Measurements from ENCODE around the gene THBS2.

Gene THBS2

DNA sequence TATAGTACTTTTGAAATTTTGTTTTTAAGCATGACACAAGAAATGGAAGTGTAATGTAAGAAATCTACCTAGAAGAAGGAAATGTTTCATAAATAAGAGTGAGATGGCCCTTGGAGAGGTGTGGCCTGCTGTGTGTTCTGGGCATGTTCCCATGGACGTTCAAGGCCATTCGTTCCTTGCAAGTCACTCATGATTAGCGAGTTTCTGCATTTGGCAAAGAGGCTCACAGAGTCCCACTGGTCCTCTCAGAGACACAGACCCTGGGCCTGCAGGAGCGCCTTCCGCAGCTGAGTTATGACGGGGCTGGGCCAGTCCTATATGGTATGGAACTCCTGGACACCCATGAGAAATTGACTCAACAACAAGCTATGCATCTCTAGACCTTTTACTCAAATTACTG lies 7.2 kb downstream of the THBS2 start:
- Histone ChIP-seq H3K9me3 (ENCODE audit: insufficient read depth, low read depth, low read length) (no peaks in the 10 kb centered on the region; the same call in 1 of the 2 replicates), H3K36me3 (ENCODE audit: insufficient read depth, low read depth, low read length) (peaks cover 26% of the 10 kb centered on the region), H3K27me3 (ENCODE audit: insufficient read depth, low read length) (no peaks in the 10 kb centered on the region), H3K4me3 (ENCODE audit: low read length) (no peak overlapping the region), H3K4me1 (ENCODE audit: insufficient read depth, low read length) (peaks cover 9% of the 10 kb centered on the region; the same call in 1 of the 2 replicates), H3K9ac (ENCODE audit: low read depth, low read length) (no peak overlapping the region), H3K27ac (ENCODE audit: low read length) (no peak overlapping the region)

DNA sequence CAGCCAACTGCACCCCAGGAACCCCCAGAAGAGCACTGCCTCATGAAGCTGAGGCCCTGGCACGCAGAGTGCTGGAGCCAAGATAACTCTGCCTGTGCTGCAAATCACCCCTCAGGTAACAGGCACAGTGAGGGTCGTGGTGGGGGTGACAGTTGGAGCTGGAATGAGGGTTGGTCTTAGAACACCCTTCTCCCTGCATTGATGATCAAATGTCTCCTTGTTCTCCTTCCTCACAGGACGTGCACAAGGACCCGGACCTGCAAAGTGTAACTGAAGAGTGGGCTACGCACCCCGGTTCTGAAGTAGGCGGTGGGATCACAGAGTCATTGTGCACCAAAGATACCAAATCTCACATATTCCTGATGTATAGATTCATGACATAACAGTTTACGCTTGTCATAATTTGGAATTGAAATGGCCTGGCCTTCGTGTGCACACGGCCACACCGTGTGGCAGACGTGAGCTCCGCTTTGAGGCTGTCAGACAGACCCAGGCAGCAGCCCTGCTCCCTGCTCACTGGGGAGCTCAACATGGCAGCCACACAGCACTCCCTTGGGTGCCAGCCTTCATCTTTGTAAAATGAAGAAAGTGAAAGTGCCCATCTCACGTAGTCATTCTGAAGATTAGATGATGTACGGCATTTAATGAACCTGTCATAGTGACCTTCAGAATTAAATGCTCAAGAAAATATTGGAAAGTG lies 8.8 kb downstream of the THBS2 start:
- Histone ChIP-seq H3K27ac (ENCODE audit: low read length) (no peak overlapping the region), H3K36me3 (ENCODE audit: insufficient read depth, low read depth, low read length) (peaks cover 32% of the 10 kb centered on the region), H3K4me1 (ENCODE audit: insufficient read depth, low read length) (no peaks in the 10 kb centered on the region), H3K9me3 (ENCODE audit: insufficient read depth, low read depth, low read length) (no peaks in the 10 kb centered on the region; the same call in 1 of the 2 replicates), H3K27me3 (ENCODE audit: insufficient read depth, low read length) (no peaks in the 10 kb centered on the region), H3K9ac (ENCODE audit: low read depth, low read length) (no peak overlapping the region), H3K4me3 (ENCODE audit: low read length) (no peak overlapping the region)

DNA sequence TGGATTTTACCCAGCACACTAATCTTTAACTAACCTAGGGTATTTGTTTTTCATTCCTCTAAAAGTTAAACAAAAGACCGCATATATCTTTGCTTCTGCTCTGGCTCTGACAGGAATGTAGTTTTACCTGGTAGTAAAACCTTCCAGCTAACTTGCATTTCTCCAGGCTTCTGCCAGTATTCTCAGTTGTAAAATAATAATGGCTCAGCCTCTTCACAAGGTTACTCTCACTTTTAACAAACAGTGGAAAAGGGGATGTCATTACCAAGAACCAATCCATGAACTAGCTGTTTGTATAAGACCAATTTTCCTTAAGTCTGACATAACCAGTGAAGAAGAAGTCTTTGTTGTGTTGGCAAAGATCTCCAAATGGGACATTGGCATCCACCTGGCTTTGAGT lies 10.0 kb downstream of the THBS2 start:
- no peaks in the 10 kb centered on the region for H3K4me1 ChIP-seq (ENCODE audit: insufficient read depth, low read length)
- peaks cover 32% of the 10 kb centered on the region for H3K36me3 ChIP-seq (ENCODE audit: insufficient read depth, low read depth, low read length)
- no peak overlapping the region for H3K27ac ChIP-seq (ENCODE audit: low read length)

DNA sequence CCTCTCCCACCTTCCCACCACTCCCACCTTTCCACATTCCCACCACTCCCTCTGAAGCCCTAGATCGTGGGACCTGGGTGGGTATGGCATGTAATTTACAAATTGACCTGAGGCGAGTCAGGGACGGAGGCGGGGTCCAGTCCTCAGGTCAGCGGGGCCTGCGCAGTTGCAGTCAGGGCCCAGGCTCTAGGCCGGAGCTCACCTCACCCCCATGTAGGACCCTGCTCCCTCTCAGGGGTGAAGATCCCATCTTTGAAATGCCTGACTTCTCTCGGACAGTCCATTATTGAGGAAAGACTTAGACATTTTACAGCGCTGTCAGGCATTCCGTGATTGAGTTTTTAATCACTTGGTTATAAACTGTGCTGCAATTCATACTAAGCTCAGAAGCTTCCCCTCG lies 10.5 kb downstream of the THBS2 start:
- Histone ChIP-seq H3K27ac (ENCODE audit: low read length) (no peak overlapping the region), H3K27me3 (ENCODE audit: insufficient read depth, low read length) (no peaks in the 10 kb centered on the region), H3K4me1 (ENCODE audit: insufficient read depth, low read length) (no peaks in the 10 kb centered on the region), H3K4me3 (ENCODE audit: low read length) (no peak overlapping the region), H3K9me3 (ENCODE audit: insufficient read depth, low read depth, low read length) (no peaks in the 10 kb centered on the region; the same call in 1 of the 2 replicates), H3K9ac (ENCODE audit: low read depth, low read length) (no peak overlapping the region), H3K36me3 (ENCODE audit: insufficient read depth, low read depth, low read length) (peaks cover 28% of the 10 kb centered on the region)

More for the DNA sequence above, 10.0 kb downstream of the THBS2 start:
- no peaks in the 10 kb centered on the region for H3K27me3 ChIP-seq (ENCODE audit: insufficient read depth, low read length)
- no peak overlapping the region for H3K4me3 ChIP-seq (ENCODE audit: low read length)
- H3K9ac ChIP-seq (ENCODE audit: low read depth, low read length): no peak overlapping the region
- H3K9me3 ChIP-seq (ENCODE audit: insufficient read depth, low read depth, low read length): no peaks in the 10 kb centered on the region; the same call in 1 of the 2 replicates

DNA sequence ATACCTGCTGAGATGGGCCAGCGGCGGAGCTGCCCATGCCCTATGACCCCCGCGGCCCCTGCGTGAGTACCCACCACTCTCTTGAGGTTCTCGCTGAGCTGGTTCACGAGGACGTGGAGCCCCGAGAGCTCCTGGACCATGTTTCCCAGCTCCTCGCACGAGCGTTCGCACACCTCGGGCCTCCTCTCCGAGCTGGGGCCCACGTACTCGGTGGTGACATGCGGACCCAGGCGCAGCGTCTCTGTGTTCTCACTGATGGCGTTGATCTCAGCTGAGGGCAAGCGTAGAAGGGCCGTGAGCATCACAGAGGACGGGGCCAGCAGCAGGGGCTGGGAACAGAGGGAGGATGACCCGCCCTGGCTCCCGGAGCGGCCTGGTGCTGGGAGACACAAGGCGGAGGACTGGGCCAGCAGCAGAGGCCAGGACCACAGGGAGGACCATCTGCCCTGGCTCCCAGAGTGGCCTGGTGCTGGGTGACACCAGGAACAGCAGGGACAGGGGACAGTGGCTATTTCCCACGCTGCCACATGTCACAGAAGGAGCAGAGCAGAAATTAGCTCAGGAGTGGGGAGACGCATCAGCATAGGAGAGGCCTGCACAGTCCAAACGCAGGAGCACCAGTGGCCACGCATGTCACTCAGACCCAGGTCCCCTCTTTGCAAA lies 11.8 kb downstream of the THBS2 start:
- Histone ChIP-seq H3K4me1 (ENCODE audit: insufficient read depth, low read length) (no peaks in the 10 kb centered on the region), H3K9me3 (ENCODE audit: insufficient read depth, low read depth, low read length) (no peaks in the 10 kb centered on the region), H3K9ac (ENCODE audit: low read depth, low read length) (no peak overlapping the region), H3K36me3 (ENCODE audit: insufficient read depth, low read depth, low read length) (peaks cover 14% of the 10 kb centered on the region; the same call in 1 of the 2 replicates), H3K4me3 (ENCODE audit: low read length) (no peak overlapping the region), H3K27me3 (ENCODE audit: insufficient read depth, low read length) (no peaks in the 10 kb centered on the region), H3K27ac (ENCODE audit: low read length) (no peak overlapping the region)

DNA sequence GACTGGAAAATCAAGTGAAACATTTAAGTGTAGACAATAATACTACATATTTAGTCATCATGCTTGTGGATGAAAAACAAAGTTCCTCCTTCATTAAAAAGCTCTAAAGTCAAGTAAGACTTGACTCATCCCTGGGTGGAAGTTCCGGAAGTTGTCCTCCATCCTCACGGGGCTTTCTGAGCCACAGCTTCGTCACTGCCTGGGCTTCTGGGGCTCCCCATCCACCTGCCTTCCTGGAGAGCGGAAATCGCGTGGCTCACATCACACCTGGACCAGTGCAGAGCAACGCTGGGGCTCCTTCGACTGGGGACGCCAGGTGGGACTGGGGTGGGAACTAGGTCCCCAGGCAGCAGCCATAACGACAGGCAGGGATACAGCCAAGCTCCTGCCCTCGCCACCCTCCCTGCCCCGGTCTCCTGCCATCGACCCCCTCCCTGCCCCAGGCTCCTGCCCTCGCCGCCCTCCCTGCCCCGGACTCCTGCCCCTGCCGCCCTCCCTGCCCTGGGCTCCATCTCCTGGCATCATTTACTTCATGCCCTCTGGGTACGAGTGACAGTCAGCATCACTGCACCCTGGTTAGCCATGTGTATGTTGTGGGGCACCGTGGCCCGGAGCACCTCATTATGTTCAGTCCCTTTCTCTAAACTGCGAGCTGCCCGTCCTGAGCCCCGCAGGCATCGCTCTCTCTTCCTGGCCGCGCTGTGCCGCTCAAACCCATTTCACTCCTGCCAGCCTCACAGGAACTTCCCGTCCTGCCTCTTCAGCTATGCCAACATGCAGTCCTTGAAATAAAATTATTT lies 12.9 kb downstream of the THBS2 start:
- no peaks in the 10 kb centered on the region for H3K4me1 ChIP-seq (ENCODE audit: insufficient read depth, low read length)
- no peak overlapping the region for H3K9ac ChIP-seq (ENCODE audit: low read depth, low read length)
- H3K36me3 ChIP-seq (ENCODE audit: insufficient read depth, low read depth, low read length): peaks cover 14% of the 10 kb centered on the region; the same call in 1 of the 2 replicates
- H3K4me3 ChIP-seq (ENCODE audit: low read length): no peak overlapping the region
- no peaks in the 10 kb centered on the region for H3K27me3 ChIP-seq (ENCODE audit: insufficient read depth, low read length)
- H3K27ac ChIP-seq (ENCODE audit: low read length): no peak overlapping the region
- H3K9me3 ChIP-seq (ENCODE audit: insufficient read depth, low read depth, low read length): no peaks in the 10 kb centered on the region

DNA sequence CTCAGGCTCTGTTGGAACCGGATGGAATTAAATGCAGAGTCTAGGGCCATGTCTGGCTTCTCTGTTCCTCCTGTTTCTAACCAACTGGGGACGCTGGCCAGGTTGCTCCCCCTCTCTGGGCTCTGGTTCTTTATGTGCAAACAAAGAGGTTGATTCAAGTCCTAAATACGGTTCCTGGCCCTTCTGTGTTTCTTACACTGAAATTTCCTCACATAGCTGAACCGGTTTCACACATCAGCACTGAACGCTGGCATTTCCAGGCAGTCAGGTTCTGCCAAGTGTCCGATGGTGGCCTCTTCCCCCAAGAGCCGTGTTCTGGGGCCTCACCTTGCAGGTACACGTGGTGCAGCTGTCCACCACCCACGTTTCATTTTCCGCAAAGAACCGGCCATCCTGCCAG lies 13.5 kb downstream of the THBS2 start:
- H3K27ac ChIP-seq (ENCODE audit: low read length): no peak overlapping the region
- H3K36me3 ChIP-seq (ENCODE audit: insufficient read depth, low read depth, low read length): peaks cover 12% of the 10 kb centered on the region; the same call in 1 of the 2 replicates
- no peak overlapping the region for H3K9ac ChIP-seq (ENCODE audit: low read depth, low read length)
- H3K27me3 ChIP-seq (ENCODE audit: insufficient read depth, low read length): no peaks in the 10 kb centered on the region
- no peak overlapping the region for H3K4me3 ChIP-seq (ENCODE audit: low read length)
- H3K4me1 ChIP-seq (ENCODE audit: insufficient read depth, low read length): no peaks in the 10 kb centered on the region
- H3K9me3 ChIP-seq (ENCODE audit: insufficient read depth, low read depth, low read length): no peaks in the 10 kb centered on the region

DNA sequence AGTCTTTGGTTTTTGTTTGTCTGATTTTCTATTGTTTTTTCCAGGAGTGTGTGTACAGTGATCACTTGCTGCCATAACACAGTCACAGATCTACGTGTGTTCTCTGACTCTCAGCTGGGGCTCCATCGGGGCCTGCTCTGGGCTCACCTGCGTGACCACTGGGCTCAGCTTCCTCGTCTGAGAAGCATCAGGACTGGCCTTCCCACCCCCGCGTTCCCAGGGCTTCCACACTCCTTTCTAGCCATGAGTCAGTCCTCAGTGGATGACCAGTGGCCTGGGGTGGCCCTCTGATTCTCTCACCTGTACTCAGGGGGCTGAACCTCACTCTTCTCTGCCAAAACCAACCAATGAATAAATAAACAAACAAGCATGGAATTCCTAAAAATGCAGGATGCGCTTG lies 14.5 kb downstream of the THBS2 start:
- Histone ChIP-seq H3K9me3 (ENCODE audit: insufficient read depth, low read depth, low read length) (no peaks in the 10 kb centered on the region), H3K4me1 (ENCODE audit: insufficient read depth, low read length) (no peaks in the 10 kb centered on the region), H3K27me3 (ENCODE audit: insufficient read depth, low read length) (no peaks in the 10 kb centered on the region), H3K27ac (ENCODE audit: low read length) (no peak overlapping the region), H3K36me3 (ENCODE audit: insufficient read depth, low read depth, low read length) (peaks cover 6% of the 10 kb centered on the region; the same call in 1 of the 2 replicates), H3K9ac (ENCODE audit: low read depth, low read length) (no peak overlapping the region), H3K4me3 (ENCODE audit: low read length) (no peak overlapping the region)

DNA sequence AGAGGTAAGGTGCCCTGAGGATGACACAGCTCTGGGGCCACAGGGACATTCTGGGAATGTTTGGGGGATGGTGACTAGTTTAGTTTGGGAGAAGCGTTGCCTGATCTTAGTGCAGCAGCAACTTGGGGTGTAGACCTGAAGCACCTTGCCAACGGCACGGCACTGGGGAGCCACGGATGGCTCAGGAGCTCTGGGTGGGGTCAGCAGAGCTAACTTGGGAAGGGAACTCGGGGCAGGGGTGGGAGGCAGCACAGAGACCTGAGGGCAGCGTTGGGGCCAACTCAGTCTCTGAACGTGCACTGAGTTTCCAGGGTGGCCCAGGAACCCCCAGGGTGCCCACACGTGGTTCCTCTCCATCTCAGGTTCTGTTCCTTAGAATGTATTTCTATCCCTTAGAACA lies 14.9 kb downstream of the THBS2 start:
- Histone ChIP-seq H3K36me3 (ENCODE audit: insufficient read depth, low read depth, low read length) (peaks cover 7% of the 10 kb centered on the region; the same call in 1 of the 2 replicates), H3K4me1 (ENCODE audit: insufficient read depth, low read length) (no peaks in the 10 kb centered on the region), H3K9me3 (ENCODE audit: insufficient read depth, low read depth, low read length) (no peaks in the 10 kb centered on the region), H3K27ac (ENCODE audit: low read length) (no peak overlapping the region), H3K4me3 (ENCODE audit: low read length) (no peak overlapping the region), H3K9ac (ENCODE audit: low read depth, low read length) (no peak overlapping the region), H3K27me3 (ENCODE audit: insufficient read depth, low read length) (no peaks in the 10 kb centered on the region)

DNA sequence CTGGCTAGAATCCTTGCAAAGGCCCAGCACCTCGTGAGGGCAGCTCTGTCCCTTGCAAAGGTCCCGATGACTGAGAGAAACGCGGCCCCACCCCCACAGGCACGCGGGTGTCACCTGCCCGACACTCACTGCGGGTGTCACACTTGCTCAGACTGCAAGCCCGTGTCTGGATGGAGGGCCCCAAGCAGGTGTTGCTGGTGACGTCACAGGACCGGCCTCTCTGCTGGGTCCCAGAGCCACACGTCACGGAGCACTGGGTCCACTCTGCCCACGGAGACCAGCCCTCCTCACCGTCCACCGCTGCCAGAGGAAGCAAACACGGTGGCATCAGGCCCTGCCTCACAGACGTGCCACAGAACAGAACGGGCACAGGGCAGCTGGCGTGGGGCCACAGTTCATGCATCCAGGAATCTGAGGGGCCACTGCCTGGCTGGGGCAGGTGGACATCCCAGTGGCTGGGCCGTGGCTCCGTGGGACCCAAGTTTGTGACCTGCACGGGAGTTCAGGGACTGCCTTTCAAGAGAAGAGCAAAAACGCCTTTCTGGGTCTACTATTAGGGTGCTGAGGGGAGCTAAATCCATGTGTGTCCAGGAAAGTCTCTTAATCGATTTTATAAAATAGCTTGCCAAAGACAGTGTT lies 16.0 kb downstream of the THBS2 start:
- no peak overlapping the region for H3K27ac ChIP-seq (ENCODE audit: low read length)
- no peaks in the 10 kb centered on the region for H3K9me3 ChIP-seq (ENCODE audit: insufficient read depth, low read depth, low read length)
- no peaks in the 10 kb centered on the region for H3K4me1 ChIP-seq (ENCODE audit: insufficient read depth, low read length)
- no peak overlapping the region for H3K4me3 ChIP-seq (ENCODE audit: low read length)
- peaks cover 18% of the 10 kb centered on the region; the same call in 1 of the 2 replicates for H3K36me3 ChIP-seq (ENCODE audit: insufficient read depth, low read depth, low read length)
- no peaks in the 10 kb centered on the region for H3K27me3 ChIP-seq (ENCODE audit: insufficient read depth, low read length)
- no peak overlapping the region for H3K9ac ChIP-seq (ENCODE audit: low read depth, low read length)

DNA sequence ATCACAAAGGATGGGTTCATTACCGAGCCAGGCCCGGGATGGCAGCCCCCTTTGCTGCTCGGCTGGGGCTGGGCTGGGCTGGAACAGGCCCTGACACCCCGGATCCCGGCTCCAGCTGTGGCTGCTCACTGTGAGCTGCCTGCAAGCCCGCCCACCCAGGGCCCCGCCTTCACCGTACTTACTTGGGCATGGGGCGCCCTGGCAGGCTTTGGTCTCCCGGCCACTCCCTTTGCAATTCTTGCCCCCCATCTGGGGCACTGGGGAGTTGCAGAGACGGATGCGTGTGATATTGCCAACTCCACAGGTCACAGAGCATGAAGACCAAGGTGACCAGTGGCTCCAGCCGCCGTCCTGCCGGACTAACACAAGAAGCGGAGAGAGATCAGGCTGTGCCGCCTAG lies 16.7 kb downstream of the THBS2 start:
- no peak overlapping the region for H3K27ac ChIP-seq (ENCODE audit: low read length)
- peaks cover 18% of the 10 kb centered on the region; the same call in 1 of the 2 replicates for H3K36me3 ChIP-seq (ENCODE audit: insufficient read depth, low read depth, low read length)

More for the DNA sequence above, 16.7 kb downstream of the THBS2 start:
- H3K9me3 ChIP-seq (ENCODE audit: insufficient read depth, low read depth, low read length): no peaks in the 10 kb centered on the region
- H3K27me3 ChIP-seq (ENCODE audit: insufficient read depth, low read length): no peaks in the 10 kb centered on the region
- no peaks in the 10 kb centered on the region for H3K4me1 ChIP-seq (ENCODE audit: insufficient read depth, low read length)
- H3K4me3 ChIP-seq (ENCODE audit: low read length): no peak overlapping the region
- no peak overlapping the region for H3K9ac ChIP-seq (ENCODE audit: low read depth, low read length)
